ENCODE data around the gene SRCIN1.

The SRCIN1 gene

DNA sequence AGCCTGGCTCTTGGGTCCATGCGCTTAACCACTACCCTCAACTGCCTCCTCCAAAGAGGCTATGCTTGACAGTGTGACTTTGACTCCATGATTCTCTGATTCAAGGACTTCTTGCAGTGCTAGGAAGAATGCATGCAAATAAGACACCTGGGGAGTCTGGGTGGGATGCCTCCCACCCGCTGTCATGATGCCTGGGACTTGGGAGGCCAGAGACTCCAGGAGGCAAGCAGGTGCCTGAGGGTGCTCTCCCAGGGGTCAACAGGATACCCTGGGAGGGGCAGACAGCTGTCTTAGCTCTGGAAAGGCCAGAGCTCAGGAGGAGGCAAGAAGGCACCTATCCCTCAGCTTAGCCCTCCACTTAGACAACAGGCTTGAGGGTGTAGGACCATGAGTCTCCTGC lies 38.4 kb downstream of the SRCIN1 start:
- DNase-seq (ENCODE audit: low read depth in 2 of 2): no peak
- H3K4me3 ChIP-seq (replicated peaks in 1 of 2; ENCODE audit: low read depth in 2 of 2, low read length in 2 of 2): no peak overlapping the region
- TF ChIP-seq, protein P1, sequence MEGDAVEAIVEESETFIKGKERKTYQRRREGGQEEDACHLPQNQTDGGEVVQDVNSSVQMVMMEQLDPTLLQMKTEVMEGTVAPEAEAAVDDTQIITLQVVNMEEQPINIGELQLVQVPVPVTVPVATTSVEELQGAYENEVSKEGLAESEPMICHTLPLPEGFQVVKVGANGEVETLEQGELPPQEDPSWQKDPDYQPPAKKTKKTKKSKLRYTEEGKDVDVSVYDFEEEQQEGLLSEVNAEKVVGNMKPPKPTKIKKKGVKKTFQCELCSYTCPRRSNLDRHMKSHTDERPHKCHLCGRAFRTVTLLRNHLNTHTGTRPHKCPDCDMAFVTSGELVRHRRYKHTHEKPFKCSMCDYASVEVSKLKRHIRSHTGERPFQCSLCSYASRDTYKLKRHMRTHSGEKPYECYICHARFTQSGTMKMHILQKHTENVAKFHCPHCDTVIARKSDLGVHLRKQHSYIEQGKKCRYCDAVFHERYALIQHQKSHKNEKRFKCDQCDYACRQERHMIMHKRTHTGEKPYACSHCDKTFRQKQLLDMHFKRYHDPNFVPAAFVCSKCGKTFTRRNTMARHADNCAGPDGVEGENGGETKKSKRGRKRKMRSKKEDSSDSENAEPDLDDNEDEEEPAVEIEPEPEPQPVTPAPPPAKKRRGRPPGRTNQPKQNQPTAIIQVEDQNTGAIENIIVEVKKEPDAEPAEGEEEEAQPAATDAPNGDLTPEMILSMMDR (IDR thresholded peaks at IDR 0.05; ENCODE audit: low read depth, low read length): no peak

DNA sequence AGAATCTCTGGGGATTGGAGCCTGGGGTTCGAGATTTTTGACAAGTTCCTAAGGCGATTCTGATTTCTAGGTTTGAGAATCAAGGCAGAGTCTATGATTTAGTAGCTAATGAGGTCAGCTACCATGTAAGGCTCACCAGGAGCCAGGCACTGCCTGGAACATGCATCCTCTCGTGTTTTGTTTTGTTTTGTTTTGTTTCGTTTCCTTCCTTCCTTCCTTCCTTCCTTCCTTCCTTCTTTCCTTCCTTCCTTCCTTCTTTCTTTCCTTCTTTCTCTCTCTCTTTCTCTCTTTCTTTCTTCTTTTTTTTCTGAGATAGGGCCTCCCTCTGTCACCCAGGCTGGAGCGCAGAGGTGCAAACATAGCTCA lies 39.1 kb downstream of the SRCIN1 start:
- TF ChIP-seq, protein P1 (IDR thresholded peaks at IDR 0.05; ENCODE audit: low read depth, low read length): no peak
- no peak overlapping the region for H3K4me3 ChIP-seq (replicated peaks in 1 of 2; ENCODE audit: low read depth in 2 of 2, low read length in 2 of 2)
- DNase-seq (ENCODE audit: low read depth in 2 of 2): no peak

- no peak overlapping the region for H3K4me3 ChIP-seq (replicated peaks in 1 of 2; ENCODE audit: low read depth in 2 of 2, low read length in 2 of 2)
- TF ChIP-seq, protein P1 (IDR thresholded peaks at IDR 0.05; ENCODE audit: low read depth, low read length): no peak
- DNase-seq (ENCODE audit: low read depth in 2 of 2): no peak
Observed at GRCh38 chr17:38565853-38566665, 39.7 kb downstream of the SRCIN1 start.

- TF ChIP-seq, protein P1 (IDR thresholded peaks at IDR 0.05; ENCODE audit: low read depth, low read length): no peak
- no peak overlapping the region for H3K4me3 ChIP-seq (replicated peaks in 1 of 2; ENCODE audit: low read depth in 2 of 2, low read length in 2 of 2)
- no peak for DNase-seq (ENCODE audit: low read depth in 2 of 2)
Observed at GRCh38 chr17:38564869-38565268, 40.9 kb downstream of the SRCIN1 start.

- DNase-seq (ENCODE audit: low read depth in 2 of 2): no peak
- H3K4me3 ChIP-seq (replicated peaks in 1 of 2; ENCODE audit: low read depth in 2 of 2, low read length in 2 of 2): no peak overlapping the region
- TF ChIP-seq, protein P1 (IDR thresholded peaks at IDR 0.05; ENCODE audit: low read depth, low read length): no peak
Observed at GRCh38 chr17:38564254-38564837, 41.4 kb downstream of the SRCIN1 start.

DNA sequence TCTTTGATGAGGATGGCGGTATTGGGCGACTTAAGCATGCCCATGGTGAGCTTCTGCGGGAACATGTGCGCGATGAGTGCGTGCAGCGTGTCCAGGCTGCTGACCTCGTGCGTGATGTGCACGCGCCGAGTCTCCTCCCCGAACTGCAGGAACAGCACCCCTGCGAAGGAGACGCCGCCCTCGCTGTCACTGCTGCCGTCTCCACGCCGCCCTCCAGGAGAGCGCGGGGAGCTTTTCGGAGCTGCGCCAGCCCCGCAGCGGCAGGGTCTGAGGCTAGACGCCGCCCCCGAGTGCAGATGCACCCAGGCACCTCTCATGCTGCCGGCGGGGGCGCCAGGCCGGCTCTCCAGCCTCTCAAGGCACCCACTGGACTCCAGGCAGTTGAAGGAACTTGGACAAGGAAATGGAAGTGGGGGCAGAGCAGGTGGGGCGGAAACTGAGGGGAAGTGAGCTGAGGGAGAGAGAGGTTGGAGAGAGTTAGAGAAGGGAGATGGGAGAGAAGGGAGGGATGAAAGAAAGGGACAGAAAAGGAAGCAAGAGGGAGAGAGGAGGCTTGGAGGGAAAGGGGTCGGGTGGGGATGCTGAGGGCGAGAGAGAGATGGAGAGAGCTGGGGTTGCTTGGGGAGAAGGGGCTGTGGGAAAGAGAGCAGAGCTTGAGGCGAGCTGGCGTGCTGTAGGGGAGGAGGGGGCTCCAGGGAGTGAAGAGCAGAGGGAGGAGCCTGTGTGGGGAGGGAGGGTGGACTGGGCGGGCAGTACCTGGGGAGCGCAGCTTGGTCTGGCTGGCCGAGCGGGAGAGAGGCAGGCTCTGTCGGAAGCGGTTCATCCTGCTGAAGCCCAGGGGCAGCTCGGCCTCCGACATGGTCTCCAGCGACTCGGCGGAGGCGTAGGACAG lies 42.1 kb downstream of the SRCIN1 start:
- DNase-seq (ENCODE audit: low read depth in 2 of 2): no peak
- TF ChIP-seq, protein P1 (IDR thresholded peaks at IDR 0.05; ENCODE audit: low read depth, low read length): no peak
- H3K4me3 ChIP-seq (replicated peaks in 1 of 2; ENCODE audit: low read depth in 2 of 2, low read length in 2 of 2): no peak overlapping the region
